ENCODE measurements around the gene FAM185A. TPM values are rescaled to one million over a fixed set of nuclear protein-coding genes. Genes with fewer than 3 reads are reported as not detected.

The FAM185A gene
- total RNA-seq, 1 donor from 2014 or later, result 17.7 TPM

- Histone ChIP-seq H3K9me3 (ENCODE audit: control insufficient read depth in 3 of 3, low read length in 3 of 3) (no peaks in the 10 kb centered on the region), H3K27ac (ENCODE audit: low read depth, low read length) (no peak overlapping the region)
Observed at GRCh38 chr7:102810916-102811315, 62.1 kb downstream of the FAM185A start.

GRCh38 chr7:102811942-102812678, 63.3 kb downstream of the FAM185A start:
- H3K9ac ChIP-seq (ENCODE audit: low read depth in 1 of 3, low read length in 3 of 3), result no peak overlapping the region
- no peaks in the 10 kb centered on the region for H3K4me1 ChIP-seq (ENCODE audit: control insufficient read depth in 3 of 3, insufficient read depth in 3 of 3, low read length in 3 of 3)
- no peaks in the 10 kb centered on the region for H3K27me3 ChIP-seq (ENCODE audit: control insufficient read depth in 3 of 3, insufficient read depth in 3 of 3, low read length in 3 of 3)
- peaks cover 0 to 8% (median 5%) of the 10 kb centered on the region in 3 donors for H3K36me3 ChIP-seq (ENCODE audit: control insufficient read depth in 3 of 3, insufficient read depth in 3 of 3, low read length in 3 of 3)
- no peak overlapping the region for H3K27ac ChIP-seq (ENCODE audit: low read depth, low read length)
- H3K4me3 ChIP-seq (ENCODE audit: low read length in 3 of 3), result no peak overlapping the region
- H3K9me3 ChIP-seq (ENCODE audit: control insufficient read depth in 3 of 3, low read length in 3 of 3), result no peaks in the 10 kb centered on the region

More at GRCh38 chr7:102810916-102811315, 62.1 kb downstream of the FAM185A start:
- H3K4me1 ChIP-seq (ENCODE audit: control insufficient read depth in 3 of 3, insufficient read depth in 3 of 3, low read length in 3 of 3), result no peaks in the 10 kb centered on the region
- H3K4me3 ChIP-seq (ENCODE audit: low read length in 3 of 3), result no peak overlapping the region
- H3K9ac ChIP-seq (ENCODE audit: low read depth in 1 of 3, low read length in 3 of 3), result no peak overlapping the region
- H3K36me3 ChIP-seq (ENCODE audit: control insufficient read depth in 3 of 3, insufficient read depth in 3 of 3, low read length in 3 of 3), result peaks cover 3 to 8% (median 5%) of the 10 kb centered on the region in 3 donors
- H3K27me3 ChIP-seq (ENCODE audit: control insufficient read depth in 3 of 3, insufficient read depth in 3 of 3, low read length in 3 of 3), result no peaks in the 10 kb centered on the region

GRCh38 chr7:102813191-102814024, 64.6 kb downstream of the FAM185A start:
- H3K27ac ChIP-seq (ENCODE audit: low read depth, low read length), result no peak overlapping the region
- no peaks in the 10 kb centered on the region for H3K9me3 ChIP-seq (ENCODE audit: control insufficient read depth in 3 of 3, low read length in 3 of 3)
- H3K4me3 ChIP-seq (ENCODE audit: low read length in 3 of 3), result no peak overlapping the region
- peaks cover 0 to 5% (median 5%) of the 10 kb centered on the region in 3 donors for H3K36me3 ChIP-seq (ENCODE audit: control insufficient read depth in 3 of 3, insufficient read depth in 3 of 3, low read length in 3 of 3)
- H3K27me3 ChIP-seq (ENCODE audit: control insufficient read depth in 3 of 3, insufficient read depth in 3 of 3, low read length in 3 of 3), result no peaks in the 10 kb centered on the region
- H3K4me1 ChIP-seq (ENCODE audit: control insufficient read depth in 3 of 3, insufficient read depth in 3 of 3, low read length in 3 of 3), result no peaks in the 10 kb centered on the region
- H3K9ac ChIP-seq (ENCODE audit: low read depth in 1 of 3, low read length in 3 of 3), result no peak overlapping the region

- no peak overlapping the region for H3K9ac ChIP-seq (ENCODE audit: low read depth in 1 of 3, low read length in 3 of 3)
- no peak overlapping the region for H3K4me3 ChIP-seq (ENCODE audit: low read length in 3 of 3)
- H3K36me3 ChIP-seq (ENCODE audit: control insufficient read depth in 3 of 3, insufficient read depth in 3 of 3, low read length in 3 of 3), result peaks cover 0 to 2% (median 0%) of the 10 kb centered on the region in 3 donors
- no peak overlapping the region for H3K27ac ChIP-seq (ENCODE audit: low read depth, low read length)
- H3K9me3 ChIP-seq (ENCODE audit: control insufficient read depth in 3 of 3, low read length in 3 of 3), result no peaks in the 10 kb centered on the region
- no peaks in the 10 kb centered on the region for H3K4me1 ChIP-seq (ENCODE audit: control insufficient read depth in 3 of 3, insufficient read depth in 3 of 3, low read length in 3 of 3)
- H3K27me3 ChIP-seq (ENCODE audit: control insufficient read depth in 3 of 3, insufficient read depth in 3 of 3, low read length in 3 of 3), result no peaks in the 10 kb centered on the region
Observed at GRCh38 chr7:102814025-102814471, 65.2 kb downstream of the FAM185A start.

- no peak overlapping the region for H3K27ac ChIP-seq (ENCODE audit: low read depth, low read length)
- H3K36me3 ChIP-seq (ENCODE audit: control insufficient read depth in 3 of 3, insufficient read depth in 3 of 3, low read length in 3 of 3), result peaks cover 0 to 8% (median 4%) of the 10 kb centered on the region in 3 donors
- H3K4me3 ChIP-seq (ENCODE audit: low read length in 3 of 3), result no peak overlapping the region
- H3K4me1 ChIP-seq (ENCODE audit: control insufficient read depth in 3 of 3, insufficient read depth in 3 of 3, low read length in 3 of 3), result peaks cover 0 to 3% (median 0%) of the 10 kb centered on the region in 3 donors
- no peaks in the 10 kb centered on the region for H3K27me3 ChIP-seq (ENCODE audit: control insufficient read depth in 3 of 3, insufficient read depth in 3 of 3, low read length in 3 of 3)
- no peaks in the 10 kb centered on the region for H3K9me3 ChIP-seq (ENCODE audit: control insufficient read depth in 3 of 3, low read length in 3 of 3)
- no peak overlapping the region for H3K9ac ChIP-seq (ENCODE audit: low read depth in 1 of 3, low read length in 3 of 3)
Observed at GRCh38 chr7:102817616-102818573, 69.1 kb downstream of the FAM185A start.

- Histone ChIP-seq H3K27ac (ENCODE audit: low read depth, low read length) (no peak overlapping the region), H3K9me3 (ENCODE audit: control insufficient read depth in 3 of 3, low read length in 3 of 3) (no peaks in the 10 kb centered on the region), H3K4me1 (ENCODE audit: control insufficient read depth in 3 of 3, insufficient read depth in 3 of 3, low read length in 3 of 3) (peaks cover 0 to 3% (median 0%) of the 10 kb centered on the region in 3 donors), H3K4me3 (ENCODE audit: low read length in 3 of 3) (no peak overlapping the region), H3K9ac (ENCODE audit: low read depth in 1 of 3, low read length in 3 of 3) (no peak overlapping the region), H3K36me3 (ENCODE audit: control insufficient read depth in 3 of 3, insufficient read depth in 3 of 3, low read length in 3 of 3) (peaks cover 0 to 8% (median 4%) of the 10 kb centered on the region in 3 donors), H3K27me3 (ENCODE audit: control insufficient read depth in 3 of 3, insufficient read depth in 3 of 3, low read length in 3 of 3) (no peaks in the 10 kb centered on the region)
Observed at GRCh38 chr7:102819151-102819550, 70.4 kb downstream of the FAM185A start.

GRCh38 chr7:102821994-102822747, 73.4 kb downstream of the FAM185A start:
- H3K4me1 ChIP-seq (ENCODE audit: control insufficient read depth in 3 of 3, insufficient read depth in 3 of 3, low read length in 3 of 3), result peaks cover 0 to 3% (median 0%) of the 10 kb centered on the region in 3 donors
- no peak overlapping the region for H3K4me3 ChIP-seq (ENCODE audit: low read length in 3 of 3)
- H3K9me3 ChIP-seq (ENCODE audit: control insufficient read depth in 3 of 3, low read length in 3 of 3), result no peaks in the 10 kb centered on the region
- H3K36me3 ChIP-seq (ENCODE audit: control insufficient read depth in 3 of 3, insufficient read depth in 3 of 3, low read length in 3 of 3), result peaks cover 3 to 12% (median 11%) of the 10 kb centered on the region in 3 donors
- peak overlapping the region; percentile 20 for H3K27ac ChIP-seq (ENCODE audit: low read depth, low read length)
- no peaks in the 10 kb centered on the region for H3K27me3 ChIP-seq (ENCODE audit: control insufficient read depth in 3 of 3, insufficient read depth in 3 of 3, low read length in 3 of 3)
- no peak overlapping the region for H3K9ac ChIP-seq (ENCODE audit: low read depth in 1 of 3, low read length in 3 of 3)

- Histone ChIP-seq H3K27ac (ENCODE audit: low read depth, low read length) (no peak overlapping the region), H3K4me1 (ENCODE audit: control insufficient read depth in 3 of 3, insufficient read depth in 3 of 3, low read length in 3 of 3) (peaks cover 0 to 3% (median 0%) of the 10 kb centered on the region in 3 donors), H3K9me3 (ENCODE audit: control insufficient read depth in 3 of 3, low read length in 3 of 3) (no peaks in the 10 kb centered on the region), H3K27me3 (ENCODE audit: control insufficient read depth in 3 of 3, insufficient read depth in 3 of 3, low read length in 3 of 3) (no peaks in the 10 kb centered on the region), H3K9ac (ENCODE audit: low read depth in 1 of 3, low read length in 3 of 3) (no peak overlapping the region), H3K4me3 (ENCODE audit: low read length in 3 of 3) (no peak overlapping the region), H3K36me3 (ENCODE audit: control insufficient read depth in 3 of 3, insufficient read depth in 3 of 3, low read length in 3 of 3) (peaks cover 5 to 14% (median 14%) of the 10 kb centered on the region in 3 donors)
Observed at GRCh38 chr7:102823390-102824119, 74.8 kb downstream of the FAM185A start.
